Measurements from ENCODE around the gene TECPR1.

The TECPR1 gene

DNA sequence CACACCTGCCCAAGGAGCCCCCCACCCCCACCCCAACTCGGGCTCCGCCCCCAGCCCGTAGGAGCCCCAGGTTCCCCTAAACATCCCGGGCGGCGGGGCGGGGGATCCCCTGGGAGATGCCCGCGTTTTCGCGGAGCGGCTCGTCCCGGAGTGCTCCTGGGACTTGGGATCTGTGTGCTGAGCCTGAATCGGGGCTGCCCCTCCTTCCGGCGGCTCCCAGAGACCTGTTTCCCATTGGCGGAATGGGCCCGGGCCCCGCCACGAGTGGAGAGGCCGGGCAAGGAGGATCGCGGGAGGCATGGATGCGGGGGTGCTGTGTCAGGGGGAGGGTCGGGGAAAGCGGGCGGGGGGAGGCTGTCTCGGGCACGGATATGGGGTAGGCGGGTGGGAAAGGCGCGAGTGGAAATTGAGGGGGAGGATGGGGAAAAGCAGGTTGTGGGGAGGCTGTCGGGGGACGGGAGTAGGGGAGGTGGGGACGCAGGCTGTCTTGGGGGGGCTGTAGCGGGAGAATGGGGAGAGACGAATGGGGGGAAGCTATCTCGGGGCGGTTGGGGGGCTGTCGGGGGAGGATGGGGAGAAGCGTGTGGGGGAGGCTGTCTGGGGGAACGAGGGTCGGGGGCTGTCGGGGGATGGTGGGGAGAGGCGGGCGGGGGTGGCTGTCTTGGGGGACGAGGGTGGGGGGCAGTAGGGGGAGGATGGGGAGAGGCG lies 41.4 kb downstream of the TECPR1 start:
- DNase-seq: no peak

- no peak for DNase-seq
Observed at GRCh38 chr7:98209166-98209920, 42.7 kb downstream of the TECPR1 start.

DNA sequence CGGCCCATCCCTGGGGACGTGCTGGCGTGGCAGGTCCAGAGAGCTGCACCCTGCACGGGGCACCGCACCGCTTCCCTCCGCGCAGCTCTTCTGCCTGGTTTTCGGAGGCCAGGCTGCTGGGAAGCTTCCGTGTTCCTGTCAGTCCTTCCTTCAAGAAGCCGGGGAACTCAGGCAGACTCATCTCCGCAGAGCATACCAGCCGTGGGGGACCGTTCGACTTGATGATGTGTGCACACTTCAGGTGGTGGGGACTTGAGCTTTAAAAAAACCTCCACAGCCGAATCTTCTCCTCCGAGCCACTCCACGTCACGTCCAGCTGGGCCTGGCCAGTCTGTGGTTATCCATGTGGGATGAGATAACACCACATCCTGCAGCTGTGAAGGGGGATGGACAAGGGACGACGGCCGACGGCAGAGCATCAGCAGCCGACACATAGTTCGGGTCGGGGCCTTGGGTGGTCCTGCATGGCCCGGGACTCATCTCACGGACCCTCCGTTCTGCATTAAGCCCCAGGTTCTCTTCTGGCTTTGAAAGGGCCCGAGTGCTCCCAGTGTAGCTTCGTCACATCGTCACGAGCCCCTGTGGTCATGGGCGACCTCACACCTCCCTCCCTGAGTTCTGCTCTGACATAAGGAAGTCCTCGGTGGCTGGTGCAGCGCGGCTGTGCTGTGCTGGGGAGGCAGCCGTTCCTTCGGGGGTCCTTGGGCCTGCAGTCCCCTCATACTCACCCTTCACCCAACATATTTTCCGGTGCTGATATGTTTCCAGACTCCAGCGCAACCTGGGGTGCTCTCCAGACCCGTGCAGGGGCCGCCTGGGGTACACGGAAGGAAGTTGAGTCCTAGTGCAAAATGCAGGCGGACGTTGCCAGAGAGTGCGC lies 45.3 kb downstream of the TECPR1 start:
- DNase-seq: no peak

GRCh38 chr7:98205162-98205845 lies 46.7 kb downstream of the TECPR1 start:
- DNase-seq: no peak

DNA sequence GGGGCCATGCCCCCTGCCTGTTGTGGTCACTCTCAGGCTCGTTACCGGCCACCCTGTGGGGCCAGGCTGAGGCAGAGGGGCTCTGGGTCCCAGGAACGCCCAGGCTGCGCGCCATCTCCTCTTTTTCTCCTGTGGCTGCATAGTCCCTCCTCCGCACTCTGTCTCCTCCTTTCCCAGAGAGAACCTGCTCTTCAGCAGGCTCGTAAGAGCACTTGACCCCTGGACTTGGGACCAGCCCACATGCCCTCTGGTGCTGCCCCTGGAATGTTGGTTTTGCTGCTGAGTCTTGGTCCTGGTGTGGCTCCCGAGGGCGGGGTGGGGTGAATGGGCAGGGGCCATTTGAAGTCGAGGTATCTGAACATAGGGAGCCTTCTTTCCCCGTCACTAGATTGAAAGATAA lies 47.4 kb downstream of the TECPR1 start:
- no peak for DNase-seq

GRCh38 chr7:98203964-98204605 lies 47.9 kb downstream of the TECPR1 start:
- DNase-seq: no peak

GRCh38 chr7:98203261-98203963 lies 48.6 kb downstream of the TECPR1 start:
- no peak for DNase-seq

DNA sequence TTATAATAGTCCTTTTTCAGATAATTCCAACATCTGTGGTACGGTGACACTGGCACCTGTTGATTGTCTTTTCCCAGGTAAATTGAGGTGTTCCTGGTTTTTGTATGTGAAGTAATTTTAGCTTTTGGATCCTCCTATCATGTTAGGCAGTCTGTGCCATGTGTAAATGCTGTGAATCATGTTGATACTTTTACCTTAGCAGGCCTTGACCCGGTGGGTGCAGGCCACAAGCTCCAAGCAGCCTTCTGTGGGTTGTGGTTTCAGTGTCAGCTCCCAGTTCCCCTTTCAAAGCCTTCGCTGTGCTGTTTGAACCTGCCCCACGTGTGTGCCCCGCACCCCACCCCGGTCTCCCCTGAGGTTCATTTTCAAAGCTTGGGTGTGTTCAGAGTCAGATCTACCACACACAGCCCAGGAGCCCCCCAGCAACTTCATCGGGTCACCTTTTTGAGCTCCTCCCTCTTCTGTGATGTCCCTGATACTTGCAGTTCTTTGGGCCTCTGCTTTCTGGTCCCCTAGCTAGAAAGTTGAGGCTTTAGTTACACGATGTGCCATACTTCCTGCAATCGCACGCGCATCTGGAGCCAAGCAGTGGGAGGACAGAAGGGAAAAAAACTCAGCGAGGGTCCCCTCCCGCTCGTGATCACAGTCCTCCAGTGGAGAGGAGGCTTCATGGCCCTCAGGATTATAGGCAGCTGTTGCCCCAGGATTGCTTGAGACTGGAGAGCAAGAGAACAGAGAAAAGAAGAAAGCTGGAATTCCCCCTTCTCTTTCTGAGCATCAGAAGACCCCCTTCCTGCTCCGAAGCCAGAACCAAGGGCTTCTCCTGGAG lies 49.5 kb downstream of the TECPR1 start:
- peak in 4 of 5 experiments; percentile 32 to 90 (median 49) for DNase-seq

DNA sequence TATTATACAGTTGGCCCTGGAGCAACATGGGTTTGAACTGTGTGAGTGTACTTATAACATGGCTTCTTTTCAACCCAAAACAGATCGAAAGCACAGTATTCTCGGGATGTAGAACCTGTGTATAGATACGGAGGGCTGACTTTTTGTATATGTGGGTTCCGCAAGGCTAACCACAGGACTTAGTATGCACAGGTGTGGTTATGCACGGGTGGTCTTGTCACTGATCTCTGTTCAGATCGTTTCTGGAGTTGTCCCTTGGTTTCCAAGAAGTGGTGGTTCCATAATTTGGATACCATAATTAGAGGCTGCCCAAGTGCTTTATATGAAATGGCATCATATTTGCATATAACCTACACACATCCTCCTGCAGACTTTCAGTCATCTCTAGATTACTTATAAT lies 51.7 kb downstream of the TECPR1 start:
- DNase-seq: no peak

DNA sequence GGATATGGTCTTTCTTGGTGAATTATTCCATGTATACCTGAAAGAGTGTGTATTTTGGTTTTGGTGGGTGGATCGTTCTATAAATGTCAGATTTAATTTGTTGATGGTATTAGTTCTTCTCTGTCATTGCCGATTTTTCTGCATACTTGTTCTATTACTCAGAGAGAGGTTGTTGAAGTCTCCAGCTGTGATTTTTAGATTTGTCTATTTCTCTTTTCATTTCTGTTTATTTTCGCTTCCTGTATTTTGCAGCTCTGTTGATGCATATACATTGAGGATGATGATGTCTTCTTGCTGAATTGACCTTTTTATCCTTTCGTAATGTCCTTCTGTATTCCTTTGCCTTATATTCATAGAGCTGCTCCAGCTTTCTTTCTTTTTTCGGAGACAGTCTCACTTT lies 52.9 kb downstream of the TECPR1 start:
- DNase-seq: no peak

- DNase-seq: no peak
Observed at GRCh38 chr7:98196706-98197605, 55.1 kb downstream of the TECPR1 start.

- DNase-seq: no peak
Observed at GRCh38 chr7:98194672-98195457, 57.2 kb downstream of the TECPR1 start.

DNA sequence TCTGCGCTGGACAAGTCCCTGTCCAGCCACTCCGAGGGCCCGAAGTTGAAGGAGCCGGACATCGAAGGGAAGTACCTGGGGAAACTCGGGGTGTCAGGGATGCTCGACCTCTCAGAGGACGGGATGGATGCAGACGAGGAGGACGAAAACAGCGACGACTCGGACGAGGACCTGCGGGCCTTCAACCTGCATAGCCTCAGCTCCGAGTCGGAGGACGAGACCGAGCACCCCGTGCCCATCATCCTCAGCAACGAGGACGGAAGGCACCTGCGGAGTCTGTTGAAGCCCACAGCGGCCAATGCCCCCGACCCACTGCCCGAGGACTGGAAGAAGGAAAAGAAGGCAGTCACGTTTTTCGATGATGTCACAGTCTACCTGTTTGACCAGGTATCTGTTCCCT lies 57.8 kb downstream of the TECPR1 start:
- DNase-seq: no peak

GRCh38 chr7:98193474-98194180 lies 58.4 kb downstream of the TECPR1 start:
- no peak for DNase-seq

DNA sequence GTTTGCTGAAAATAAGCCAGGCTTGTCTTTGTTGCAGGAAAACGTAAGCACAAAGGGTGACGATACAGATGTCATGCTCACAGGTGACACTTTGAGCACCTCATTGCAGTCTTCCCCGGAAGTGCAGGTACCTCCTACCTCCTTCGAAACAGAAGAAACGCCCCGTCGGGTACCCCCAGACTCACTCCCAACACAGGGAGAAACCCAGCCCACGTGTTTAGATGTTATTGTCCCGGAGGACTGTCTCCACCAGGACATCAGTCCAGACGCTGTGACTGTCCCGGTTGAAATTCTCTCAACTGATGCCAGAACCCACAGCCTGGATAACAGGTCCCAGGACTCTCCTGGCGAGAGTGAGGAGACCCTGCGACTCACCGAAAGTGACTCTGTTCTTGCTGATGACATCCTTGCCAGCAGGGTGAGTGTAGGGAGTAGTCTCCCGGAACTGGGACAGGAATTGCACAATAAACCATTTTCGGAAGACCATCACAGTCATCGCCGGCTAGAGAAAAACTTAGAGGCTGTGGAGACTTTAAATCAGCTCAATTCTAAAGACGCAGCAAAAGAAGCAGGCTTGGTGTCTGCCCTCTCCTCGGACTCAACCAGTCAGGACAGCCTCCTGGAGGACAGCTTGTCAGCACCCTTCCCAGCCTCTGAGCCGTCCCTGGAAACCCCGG lies 59.1 kb downstream of the TECPR1 start:
- no peak for DNase-seq

- no peak for DNase-seq
Observed at GRCh38 chr7:98191668-98192431, 60.2 kb downstream of the TECPR1 start.

GRCh38 chr7:98189559-98189958 lies 62.5 kb downstream of the TECPR1 start:
- no peak for DNase-seq
